Liver (tissue), 3 donors: ENCODE data around the gene KRT1.

Experiments used
- EGR1 ChIP-seq, 2 donors: IDR thresholded peaks; 2 replicates each; pipeline ENCODE4 v1.6.1; 2016 to 2018; ENCODE audit warnings: antibody characterized with exemption in 2 of 2, low read depth in 2 of 2
- FOXA2 ChIP-seq: IDR thresholded peaks from 2 replicates; pipeline ENCODE4 v1.6.1; 2016; ENCODE audit warnings: antibody characterized with exemption
- GABPA ChIP-seq, 2 donors: IDR thresholded peaks in 1 of 2; conservative IDR thresholded peaks in 1 of 2; 2 replicates each; pipeline ENCODE4 v1.6.1; 2016; ENCODE audit warnings: antibody characterized with exemption in 2 of 2, mild to moderate bottlenecking in 1 of 2, moderate library complexity in 1 of 2
- JUND ChIP-seq, 2 donors: IDR thresholded peaks; 2 replicates each; pipeline ENCODE4 v1.6.1; 2016; ENCODE audit warnings: antibody characterized with exemption in 2 of 2
- RAD21 ChIP-seq, 2 donors: IDR thresholded peaks; 2 replicates each; pipeline ENCODE4 v1.6.1; 2016; ENCODE audit warnings: antibody characterized with exemption in 2 of 2, mild to moderate bottlenecking in 2 of 2
- TAF1 ChIP-seq: conservative IDR thresholded peaks from 2 replicates; pipeline ENCODE4 v1.6.1; 2016; ENCODE audit warnings: antibody characterized with exemption, mild to moderate bottlenecking
- YY1 ChIP-seq: IDR thresholded peaks from 2 replicates; pipeline ENCODE4 v1.6.1; 2016; ENCODE audit warnings: antibody characterized with exemption, mild to moderate bottlenecking
- TF ChIP-seq, protein P1 (sequence below): fragments of 150-350 bp; IDR thresholded peaks from 2 replicates; pipeline ENCODE4 v1.5.1; 2017; ENCODE audit warnings: improper control_type of control experiment, low read depth, low read length; ENCODE audit not compliant: missing input control
- TF ChIP-seq, protein P2 (sequence below): IDR thresholded peaks from 2 replicates; pipeline ENCODE4 v1.6.1; 2016; ENCODE audit warnings: antibody characterized with exemption, mild to moderate bottlenecking
- TF ChIP-seq, protein P3 (sequence below): IDR thresholded peaks from 2 replicates; pipeline ENCODE4 v1.6.1; 2016; ENCODE audit warnings: antibody characterized with exemption
- TF ChIP-seq, protein P4 (sequence below): IDR thresholded peaks from 2 replicates; pipeline ENCODE4 v1.6.1; 2016; ENCODE audit warnings: antibody characterized with exemption
- donor health status: healthy.
- donor health status: healthy.

DNA sequence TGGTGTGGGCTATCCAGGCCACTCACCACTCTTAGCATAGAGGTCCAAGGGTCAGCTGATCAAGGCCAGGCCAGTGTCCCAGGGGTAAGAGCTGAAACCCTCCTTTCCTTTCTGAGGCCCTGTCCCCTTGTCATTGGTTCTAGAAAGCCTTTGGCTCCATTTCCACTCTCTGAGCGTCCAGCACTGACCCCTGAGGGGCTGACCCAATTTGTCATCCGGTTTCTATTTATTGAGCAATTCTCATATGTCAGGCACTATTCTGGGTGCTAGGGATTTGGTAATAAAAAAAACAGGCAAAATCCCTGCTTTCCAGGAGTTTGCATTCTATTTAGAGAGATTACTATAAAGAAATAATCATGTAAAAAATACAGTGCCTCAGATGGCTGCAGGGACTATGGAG, 19.8 kb upstream of the KRT1 start:
- TF ChIP-seq, protein P1, sequence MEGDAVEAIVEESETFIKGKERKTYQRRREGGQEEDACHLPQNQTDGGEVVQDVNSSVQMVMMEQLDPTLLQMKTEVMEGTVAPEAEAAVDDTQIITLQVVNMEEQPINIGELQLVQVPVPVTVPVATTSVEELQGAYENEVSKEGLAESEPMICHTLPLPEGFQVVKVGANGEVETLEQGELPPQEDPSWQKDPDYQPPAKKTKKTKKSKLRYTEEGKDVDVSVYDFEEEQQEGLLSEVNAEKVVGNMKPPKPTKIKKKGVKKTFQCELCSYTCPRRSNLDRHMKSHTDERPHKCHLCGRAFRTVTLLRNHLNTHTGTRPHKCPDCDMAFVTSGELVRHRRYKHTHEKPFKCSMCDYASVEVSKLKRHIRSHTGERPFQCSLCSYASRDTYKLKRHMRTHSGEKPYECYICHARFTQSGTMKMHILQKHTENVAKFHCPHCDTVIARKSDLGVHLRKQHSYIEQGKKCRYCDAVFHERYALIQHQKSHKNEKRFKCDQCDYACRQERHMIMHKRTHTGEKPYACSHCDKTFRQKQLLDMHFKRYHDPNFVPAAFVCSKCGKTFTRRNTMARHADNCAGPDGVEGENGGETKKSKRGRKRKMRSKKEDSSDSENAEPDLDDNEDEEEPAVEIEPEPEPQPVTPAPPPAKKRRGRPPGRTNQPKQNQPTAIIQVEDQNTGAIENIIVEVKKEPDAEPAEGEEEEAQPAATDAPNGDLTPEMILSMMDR = no peak
- TF ChIP-seq, protein P2, sequence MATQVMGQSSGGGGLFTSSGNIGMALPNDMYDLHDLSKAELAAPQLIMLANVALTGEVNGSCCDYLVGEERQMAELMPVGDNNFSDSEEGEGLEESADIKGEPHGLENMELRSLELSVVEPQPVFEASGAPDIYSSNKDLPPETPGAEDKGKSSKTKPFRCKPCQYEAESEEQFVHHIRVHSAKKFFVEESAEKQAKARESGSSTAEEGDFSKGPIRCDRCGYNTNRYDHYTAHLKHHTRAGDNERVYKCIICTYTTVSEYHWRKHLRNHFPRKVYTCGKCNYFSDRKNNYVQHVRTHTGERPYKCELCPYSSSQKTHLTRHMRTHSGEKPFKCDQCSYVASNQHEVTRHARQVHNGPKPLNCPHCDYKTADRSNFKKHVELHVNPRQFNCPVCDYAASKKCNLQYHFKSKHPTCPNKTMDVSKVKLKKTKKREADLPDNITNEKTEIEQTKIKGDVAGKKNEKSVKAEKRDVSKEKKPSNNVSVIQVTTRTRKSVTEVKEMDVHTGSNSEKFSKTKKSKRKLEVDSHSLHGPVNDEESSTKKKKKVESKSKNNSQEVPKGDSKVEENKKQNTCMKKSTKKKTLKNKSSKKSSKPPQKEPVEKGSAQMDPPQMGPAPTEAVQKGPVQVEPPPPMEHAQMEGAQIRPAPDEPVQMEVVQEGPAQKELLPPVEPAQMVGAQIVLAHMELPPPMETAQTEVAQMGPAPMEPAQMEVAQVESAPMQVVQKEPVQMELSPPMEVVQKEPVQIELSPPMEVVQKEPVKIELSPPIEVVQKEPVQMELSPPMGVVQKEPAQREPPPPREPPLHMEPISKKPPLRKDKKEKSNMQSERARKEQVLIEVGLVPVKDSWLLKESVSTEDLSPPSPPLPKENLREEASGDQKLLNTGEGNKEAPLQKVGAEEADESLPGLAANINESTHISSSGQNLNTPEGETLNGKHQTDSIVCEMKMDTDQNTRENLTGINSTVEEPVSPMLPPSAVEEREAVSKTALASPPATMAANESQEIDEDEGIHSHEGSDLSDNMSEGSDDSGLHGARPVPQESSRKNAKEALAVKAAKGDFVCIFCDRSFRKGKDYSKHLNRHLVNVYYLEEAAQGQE = no peak
- TF ChIP-seq RAD21 (IDR thresholded peaks at IDR 0.05) (no peak), TAF1 (no peak), GABPA (IDR thresholded peaks at IDR 0.05 in 1 of 2, conservative IDR thresholded peaks at IDR 0.05 in 1 of 2) (no peak), EGR1 (IDR thresholded peaks at IDR 0.05; ENCODE audit: low read depth in 2 of 2) (no peak), FOXA2 (no peak), JUND (IDR thresholded peaks at IDR 0.05) (no peak), YY1 (no peak)
- TF ChIP-seq, protein P3, sequence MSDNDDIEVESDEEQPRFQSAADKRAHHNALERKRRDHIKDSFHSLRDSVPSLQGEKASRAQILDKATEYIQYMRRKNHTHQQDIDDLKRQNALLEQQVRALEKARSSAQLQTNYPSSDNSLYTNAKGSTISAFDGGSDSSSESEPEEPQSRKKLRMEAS = no peak
- TF ChIP-seq, protein P4, sequence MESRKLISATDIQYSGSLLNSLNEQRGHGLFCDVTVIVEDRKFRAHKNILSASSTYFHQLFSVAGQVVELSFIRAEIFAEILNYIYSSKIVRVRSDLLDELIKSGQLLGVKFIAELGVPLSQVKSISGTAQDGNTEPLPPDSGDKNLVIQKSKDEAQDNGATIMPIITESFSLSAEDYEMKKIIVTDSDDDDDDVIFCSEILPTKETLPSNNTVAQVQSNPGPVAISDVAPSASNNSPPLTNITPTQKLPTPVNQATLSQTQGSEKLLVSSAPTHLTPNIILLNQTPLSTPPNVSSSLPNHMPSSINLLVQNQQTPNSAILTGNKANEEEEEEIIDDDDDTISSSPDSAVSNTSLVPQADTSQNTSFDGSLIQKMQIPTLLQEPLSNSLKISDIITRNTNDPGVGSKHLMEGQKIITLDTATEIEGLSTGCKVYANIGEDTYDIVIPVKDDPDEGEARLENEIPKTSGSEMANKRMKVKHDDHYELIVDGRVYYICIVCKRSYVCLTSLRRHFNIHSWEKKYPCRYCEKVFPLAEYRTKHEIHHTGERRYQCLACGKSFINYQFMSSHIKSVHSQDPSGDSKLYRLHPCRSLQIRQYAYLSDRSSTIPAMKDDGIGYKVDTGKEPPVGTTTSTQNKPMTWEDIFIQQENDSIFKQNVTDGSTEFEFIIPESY = no peak
